GM12875 (cell line): Measurements from ENCODE around the gene SLC22A17.

Experiments
- H3K4me3 ChIP-seq: one replicate; pipeline ENCODE4 v1.5.1; 2011; ENCODE audit warnings: low read depth, low read length, control low read depth
- CTCF ChIP-seq: IDR thresholded peaks from 2 replicates; pipeline ENCODE4 v1.5.1; 2011; ENCODE audit warnings: low read depth, mild to moderate bottlenecking, control low read depth, inconsistent platforms, low read length, moderate library complexity, borderline replicate concordance; ENCODE audit not compliant: insufficient read depth

Gene SLC22A17

GRCh38 chr14:23360496-23360895 lies 7.8 kb upstream of the SLC22A17 start:
- H3K4me3 ChIP-seq = no peak overlapping the region
- no peak for TF ChIP-seq CTCF

DNA sequence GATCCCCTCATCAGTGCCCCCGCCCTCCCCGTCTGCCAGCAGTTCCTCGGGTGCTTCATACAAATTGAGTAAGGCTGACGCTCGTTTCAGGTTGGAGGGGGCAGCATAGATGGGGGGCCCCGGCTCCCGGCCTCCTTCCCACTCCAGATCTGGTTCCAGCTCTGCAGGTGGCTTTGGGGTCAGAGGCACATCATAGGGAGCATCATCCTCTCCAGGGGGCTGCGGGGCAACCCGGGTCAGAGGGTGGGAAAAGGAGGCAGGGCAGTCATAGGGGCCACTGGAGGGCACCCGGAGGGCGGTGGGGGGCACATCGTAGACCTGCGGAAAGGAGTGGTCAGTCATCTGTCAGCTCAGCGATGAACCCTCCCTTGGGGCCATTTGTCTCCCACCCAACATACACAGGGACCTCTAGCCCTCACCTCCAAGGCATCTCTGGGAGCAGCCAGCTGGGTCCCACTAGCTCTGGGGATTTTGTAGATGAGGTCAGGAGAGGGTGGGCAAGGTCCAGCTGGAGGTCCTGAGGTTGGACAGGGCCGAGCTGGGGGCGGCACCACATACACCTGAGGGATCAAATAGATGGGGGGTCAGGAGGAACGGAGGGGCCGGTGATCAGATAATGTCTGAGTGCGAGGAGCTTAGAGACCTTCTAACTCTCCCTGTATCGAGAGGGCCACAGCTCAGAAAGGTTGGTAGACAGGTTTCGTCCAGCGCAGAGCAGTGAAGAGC lies 7.2 kb upstream of the SLC22A17 start:
- H3K4me3 ChIP-seq = no peak overlapping the region

DNA sequence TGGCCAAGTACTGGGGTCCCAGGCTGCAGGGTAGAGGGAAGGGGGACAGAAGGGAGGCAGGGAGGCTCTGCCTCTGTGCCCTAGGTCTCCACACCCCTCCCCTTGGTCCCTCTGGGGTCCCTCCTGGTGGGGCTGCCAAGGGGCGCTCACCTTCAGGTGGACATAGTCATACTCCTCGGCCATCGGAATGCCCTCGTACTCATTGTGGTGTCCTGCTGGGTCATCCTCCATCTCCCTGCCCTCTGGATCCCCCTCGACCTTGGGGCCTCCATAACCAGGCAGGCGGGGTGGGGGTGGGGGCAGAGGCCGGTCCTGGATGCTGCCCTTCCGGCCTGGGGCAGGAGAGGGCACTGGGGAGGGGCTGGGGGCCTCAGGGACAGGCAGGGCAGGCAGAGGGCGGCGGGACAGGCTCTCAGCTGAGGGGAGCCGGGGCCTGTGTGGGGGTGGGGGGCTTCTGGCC lies 6.5 kb upstream of the SLC22A17 start:
- no peak overlapping the region for H3K4me3 ChIP-seq
- TF ChIP-seq CTCF = no peak

More for the DNA sequence above, 7.2 kb upstream of the SLC22A17 start:
- TF ChIP-seq CTCF = no peak

GRCh38 chr14:23358553-23359166 lies 6.0 kb upstream of the SLC22A17 start:
- H3K4me3 ChIP-seq = no peak overlapping the region
- TF ChIP-seq CTCF = no peak

GRCh38 chr14:23358042-23358441 lies 5.4 kb upstream of the SLC22A17 start:
- no peak for TF ChIP-seq CTCF
- H3K4me3 ChIP-seq = no peak overlapping the region

DNA sequence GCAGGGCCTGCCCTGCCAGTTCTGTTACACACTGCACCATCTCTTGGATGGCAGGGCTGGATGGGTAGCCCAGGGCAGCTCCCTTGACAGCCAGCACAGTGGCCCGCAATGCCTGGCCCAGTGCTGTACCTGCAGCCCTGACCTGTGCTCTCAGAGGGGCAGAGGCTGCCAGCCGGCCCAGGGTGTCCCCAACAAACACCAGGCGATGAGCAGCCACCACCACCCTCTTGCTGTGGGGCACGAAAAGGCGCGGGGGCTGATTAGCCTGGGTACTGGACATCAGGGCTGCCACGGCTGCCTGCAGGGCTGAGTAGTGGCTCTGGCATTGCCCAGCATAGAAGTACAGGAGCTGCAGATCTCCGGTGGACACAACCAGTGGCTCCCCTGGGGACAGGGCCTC lies 4.6 kb upstream of the SLC22A17 start:
- TF ChIP-seq CTCF = no peak
- no peak overlapping the region for H3K4me3 ChIP-seq

DNA sequence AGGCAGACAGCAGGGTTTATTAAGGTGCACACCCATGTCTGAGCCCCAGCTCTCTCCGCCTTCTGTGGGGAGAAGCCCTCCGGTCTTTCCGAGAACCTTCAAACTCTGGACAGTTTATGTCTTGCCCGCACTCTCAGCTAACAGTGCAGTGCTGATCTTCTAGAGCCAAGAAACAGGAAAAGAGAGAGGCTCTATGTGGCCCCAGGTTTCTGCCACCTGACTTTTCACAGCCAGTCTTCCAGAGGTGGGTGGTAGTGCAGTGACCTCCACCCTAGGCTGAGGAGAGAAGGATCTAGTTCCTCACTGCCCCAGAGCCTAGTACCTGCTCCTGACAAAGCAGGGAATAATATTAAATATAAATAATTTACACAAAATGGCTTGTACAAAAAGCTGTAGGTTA lies 4.0 kb upstream of the SLC22A17 start:
- H3K4me3 ChIP-seq = no peak overlapping the region
- no peak for TF ChIP-seq CTCF
